GM18517 (cell line): ENCODE results near the gene CAPN14.

Experiments
- ATAC-seq: cut with Tn5 transposase; IDR thresholded peaks from one replicate; pipeline ENCODE4 v1.9.1; 2021; ENCODE audit warnings: mild to moderate bottlenecking, moderate library complexity; ENCODE audit not compliant: unreplicated experiment

Gene CAPN14

DNA sequence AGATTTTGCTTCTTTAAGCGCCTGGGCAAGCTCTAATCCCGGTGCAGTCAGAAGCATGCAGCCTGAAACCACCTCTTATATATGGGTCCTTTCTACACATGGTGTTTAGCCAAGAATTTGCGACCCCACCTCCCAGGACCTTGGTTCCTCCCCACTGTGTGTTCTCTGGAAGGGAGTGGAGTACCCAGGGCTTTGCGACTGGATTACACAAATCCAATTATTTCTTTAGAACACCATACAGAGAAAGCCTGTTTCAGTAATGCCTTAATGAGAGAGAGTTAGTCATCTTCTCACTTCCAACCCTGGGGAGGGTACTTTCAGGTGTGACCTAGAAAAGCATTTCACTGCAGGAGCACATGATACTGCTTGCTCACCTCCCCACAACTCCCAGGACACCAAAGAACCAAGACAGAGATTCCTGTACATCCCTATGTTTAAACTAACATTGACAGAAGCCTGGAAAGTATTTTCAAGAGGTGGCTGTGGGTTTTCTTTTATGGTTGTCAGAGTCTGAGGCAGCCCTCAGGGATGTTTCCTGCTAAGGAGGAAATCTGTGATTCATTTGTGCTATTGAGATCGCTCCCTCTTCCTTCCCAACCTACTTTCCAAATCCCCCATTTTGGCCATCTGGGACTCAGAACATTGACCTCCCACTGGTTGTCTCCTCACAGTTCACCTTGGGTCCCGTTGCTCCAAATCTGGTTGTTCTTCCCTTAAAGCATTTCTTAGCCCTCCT, at the start of gene CAPN14:
TSS of gene CAPN14 (minus strand) at position 51 of the 736 bp plus-strand sequence. CDS start 12,068 bp downstream, outside the sequence.
- no peak for ATAC-seq

DNA sequence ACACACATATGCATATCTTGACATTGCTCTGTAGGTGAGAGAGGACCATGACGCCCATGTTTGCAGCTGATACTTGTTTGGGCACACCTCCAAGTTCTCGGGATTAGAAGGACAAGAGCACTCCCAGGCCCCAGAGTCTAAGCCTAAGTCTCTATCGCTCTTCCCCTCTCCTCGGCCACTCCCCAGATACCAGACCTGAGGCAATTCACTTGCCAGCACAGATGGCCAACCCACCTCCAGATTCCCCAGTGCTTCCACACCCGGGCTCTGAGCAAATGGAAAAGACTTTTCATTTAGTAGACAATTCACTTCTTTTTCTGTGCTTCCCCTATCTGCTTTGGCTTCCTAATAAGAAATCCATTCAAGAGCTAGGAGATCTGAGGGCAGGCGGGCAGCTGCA, 49.5 kb upstream of the CAPN14 start:
- ATAC-seq = no peak

DNA sequence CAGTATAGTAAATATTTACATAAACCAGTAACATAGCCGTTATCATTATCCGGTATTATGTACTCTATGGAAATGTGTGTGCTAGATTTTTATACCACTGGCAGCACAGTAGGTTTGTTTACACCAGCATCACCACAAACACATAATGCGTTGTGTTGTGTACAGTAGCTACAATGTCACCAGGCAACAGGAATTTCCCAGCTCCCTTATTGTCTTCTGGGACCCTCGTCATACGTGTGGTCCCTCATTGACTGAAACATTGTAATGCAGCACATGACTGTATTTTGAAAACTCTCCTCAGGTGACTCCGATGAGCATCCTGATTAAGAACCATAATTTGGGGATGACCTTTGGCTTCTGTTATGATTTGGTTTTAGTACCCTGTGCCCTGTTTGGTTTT, 47.9 kb upstream of the CAPN14 start:
- no peak for ATAC-seq

DNA sequence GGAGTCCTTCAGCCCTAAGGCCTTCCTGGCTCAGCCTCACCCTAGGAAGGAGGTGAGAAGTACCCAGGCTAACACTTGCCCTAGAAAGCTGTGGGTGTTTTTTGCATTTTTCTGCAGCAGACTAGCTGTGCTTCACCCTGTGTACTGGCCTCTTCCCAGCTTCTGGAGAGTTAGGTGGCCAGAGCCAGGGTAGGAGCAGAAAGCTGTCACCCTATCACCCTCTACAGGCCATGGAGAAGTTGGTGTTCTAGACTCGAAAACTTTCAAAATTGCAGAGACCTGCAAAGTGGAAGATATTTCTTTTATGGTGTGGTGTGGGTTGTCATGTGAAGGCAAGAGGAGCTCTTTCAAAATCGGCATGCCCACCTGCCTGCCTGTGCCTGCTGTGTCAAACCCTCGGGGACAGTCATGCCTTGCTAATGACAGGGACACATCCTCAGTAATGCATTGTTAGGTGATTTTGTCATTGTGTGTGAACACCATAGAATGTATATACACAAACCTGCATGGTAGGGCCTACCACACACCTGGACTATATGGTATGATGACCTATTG, 46.4 kb upstream of the CAPN14 start:
- no peak for ATAC-seq

DNA sequence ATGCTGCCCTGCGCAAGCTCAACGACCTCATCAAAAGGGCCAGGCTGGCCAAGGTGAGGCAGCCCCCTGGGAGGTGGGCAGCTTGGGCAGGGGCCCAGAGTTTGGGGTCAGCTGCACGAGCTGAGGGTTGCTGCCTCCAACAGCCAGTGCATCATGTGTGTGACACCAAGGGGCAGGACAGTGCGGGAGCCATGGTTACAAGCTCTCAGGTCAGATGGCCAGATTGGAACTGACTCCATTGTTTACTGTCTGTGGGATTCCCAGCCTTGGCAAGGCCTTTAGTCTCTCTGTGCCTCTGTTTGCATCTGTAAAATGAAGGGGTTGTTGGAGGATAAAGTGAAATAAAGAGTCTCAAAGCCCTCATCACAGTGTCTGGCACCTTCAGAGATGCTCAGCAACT, 43.6 kb upstream of the CAPN14 start:
- no peak for ATAC-seq

GRCh38 chr2:31259075-31259474, 41.8 kb upstream of the CAPN14 start:
- ATAC-seq = no peak

- ATAC-seq = peak; percentile 42
These were observed 41.0 kb upstream of the CAPN14 start for GRCh38 chr2:31258351-31258750.

DNA sequence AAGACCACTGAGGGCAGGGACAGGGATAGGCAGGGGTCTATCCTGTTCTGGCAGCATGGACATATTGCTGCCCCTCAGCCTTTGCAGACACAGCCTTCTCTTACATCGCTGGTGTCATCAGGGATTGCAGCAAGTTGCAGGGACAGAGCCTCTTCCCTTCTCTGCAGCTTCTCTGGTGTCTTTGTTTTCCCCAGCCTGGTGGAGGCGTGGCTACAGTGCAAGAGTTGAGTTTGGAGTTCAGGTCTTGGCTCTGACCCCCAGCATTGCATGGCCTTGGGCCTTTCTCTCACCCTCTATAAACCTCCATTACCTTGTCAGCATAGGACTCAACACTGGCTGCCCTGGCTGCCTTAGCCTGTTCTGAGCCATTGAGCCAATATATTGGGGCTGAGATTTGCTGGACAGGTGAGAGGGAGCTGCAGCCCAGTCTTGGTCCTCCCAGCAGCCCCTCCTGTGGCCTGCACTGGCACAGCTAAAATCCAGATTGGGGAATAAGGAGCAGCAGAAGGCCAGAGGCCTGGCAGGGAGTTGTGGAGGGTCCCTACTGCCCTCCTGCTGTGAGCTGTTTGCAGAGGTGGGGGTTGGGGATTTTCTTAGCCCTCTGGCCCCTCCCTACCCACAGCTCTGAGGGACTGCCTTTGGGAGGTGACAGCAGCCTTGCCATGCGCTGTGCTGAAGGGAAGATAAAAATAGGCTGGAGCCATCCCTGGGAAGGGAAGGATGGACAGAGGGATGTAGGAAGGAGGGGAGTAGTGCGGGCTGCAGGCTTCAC, 39.5 kb upstream of the CAPN14 start:
- peak; percentile 3 for ATAC-seq

DNA sequence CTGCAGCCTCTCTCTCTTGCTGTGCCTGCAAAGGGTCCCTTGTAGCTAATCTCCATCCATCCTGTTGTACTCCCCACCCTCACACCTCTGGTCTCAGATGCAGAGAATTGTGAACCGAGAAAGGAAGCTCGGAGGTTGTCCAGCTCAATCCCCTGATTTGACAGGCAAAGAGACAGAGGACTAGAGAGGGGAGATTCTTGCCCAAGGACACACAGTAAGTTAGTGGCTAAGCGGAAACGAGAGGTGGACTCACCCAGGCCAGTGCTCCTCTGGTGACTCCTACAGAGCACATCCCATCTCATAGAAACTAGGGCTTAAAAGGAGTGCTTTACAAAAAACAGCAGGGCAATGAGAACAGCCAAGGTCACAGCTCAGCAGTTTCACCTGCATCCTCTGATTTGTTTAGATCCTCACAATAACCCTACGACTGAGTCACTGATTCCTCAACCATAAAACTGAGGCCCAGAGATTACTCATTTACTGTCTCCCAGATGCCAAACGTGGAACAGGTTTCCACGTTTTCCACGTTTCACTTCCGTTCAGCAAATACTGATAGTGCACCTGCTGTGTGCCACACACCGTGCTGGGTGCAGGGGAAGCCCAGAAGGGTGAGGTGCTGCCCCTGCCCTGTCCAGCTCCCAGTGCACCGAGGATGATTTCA, 38.7 kb upstream of the CAPN14 start:
- peak; percentile 79 for ATAC-seq

GRCh38 chr2:31254237-31255203, 37.2 kb upstream of the CAPN14 start:
- ATAC-seq = no peak

DNA sequence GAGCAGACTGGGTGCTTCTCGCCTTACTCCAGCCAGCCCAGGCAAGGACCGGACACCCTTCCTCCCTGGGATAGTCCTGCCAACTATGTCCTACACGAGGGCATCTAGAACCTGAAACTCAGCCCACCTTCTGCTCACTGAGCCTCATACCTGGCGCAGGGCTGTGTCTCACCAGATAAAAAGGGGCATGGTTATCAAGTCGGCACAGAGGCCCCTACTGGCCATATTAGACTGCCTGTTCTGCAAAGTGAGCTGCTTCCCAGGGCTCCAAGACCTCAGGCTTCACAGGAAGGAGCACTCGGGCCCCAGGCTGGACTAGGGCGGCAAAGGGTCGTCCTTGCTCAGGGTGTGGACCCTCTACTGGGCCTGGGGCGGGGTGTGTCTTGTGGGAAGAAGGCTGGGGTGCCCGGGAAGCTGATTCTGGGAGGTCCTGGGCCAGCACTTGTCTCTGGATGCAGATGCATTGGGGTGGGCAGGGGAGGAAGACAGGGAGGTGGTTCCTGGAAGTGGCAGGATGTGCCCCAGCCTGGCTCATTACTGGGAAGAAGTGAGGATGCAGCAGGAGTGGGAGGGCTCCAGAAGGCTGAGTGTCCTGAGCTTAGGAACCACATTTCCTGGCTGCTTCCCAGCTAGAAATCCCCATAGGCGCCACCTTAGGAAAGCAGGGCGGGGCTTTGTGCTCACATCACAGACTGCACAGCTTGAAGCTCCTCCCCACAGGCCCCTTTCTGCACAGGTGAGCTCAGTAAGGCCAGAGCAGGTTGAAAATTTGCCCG, 36.2 kb upstream of the CAPN14 start:
- ATAC-seq = no peak

DNA sequence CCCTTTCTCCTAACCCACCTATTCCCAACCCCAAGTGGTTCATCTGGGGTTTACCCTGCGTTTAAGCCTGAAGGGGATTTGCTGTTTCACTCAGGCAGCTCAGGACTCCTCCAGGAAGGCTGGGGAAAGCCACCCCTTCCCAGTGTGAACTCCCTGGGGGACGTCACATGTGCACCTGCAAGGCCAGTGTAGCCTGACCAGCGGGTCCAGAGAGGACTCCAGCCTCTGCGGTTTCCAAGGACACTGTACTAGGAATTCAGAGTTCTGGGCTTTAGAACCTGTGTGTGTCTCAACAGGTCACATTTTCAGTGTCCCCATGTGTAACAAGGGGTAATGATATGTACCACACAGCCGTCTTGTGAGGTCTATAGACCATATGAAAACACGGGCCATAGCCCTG, 34.5 kb upstream of the CAPN14 start:
- no peak for ATAC-seq

DNA sequence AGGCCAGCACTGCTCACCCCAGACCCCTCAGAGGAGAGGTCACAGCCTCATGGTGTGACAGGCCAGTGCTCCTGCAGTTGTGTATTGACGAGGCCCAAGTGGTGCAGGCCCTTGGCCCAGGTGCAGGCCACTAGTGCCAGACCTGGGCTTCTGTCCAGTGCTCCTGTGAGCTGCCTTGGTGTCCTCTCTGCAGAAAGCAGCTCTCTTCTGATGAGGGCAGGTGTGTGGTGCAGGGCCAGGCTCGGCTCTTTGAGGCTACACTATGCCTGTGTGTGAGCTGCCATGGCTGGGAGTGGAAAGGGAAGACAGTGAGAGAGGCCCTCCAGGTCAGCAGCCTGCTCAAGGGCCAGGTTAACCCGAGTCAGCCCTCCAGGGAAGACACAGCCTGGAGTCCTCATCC, 33.7 kb upstream of the CAPN14 start:
- no peak for ATAC-seq

GRCh38 chr2:31249009-31249690, 31.8 kb upstream of the CAPN14 start:
- no peak for ATAC-seq

- ATAC-seq = no peak
These were observed 30.8 kb upstream of the CAPN14 start for GRCh38 chr2:31248139-31248538.

DNA sequence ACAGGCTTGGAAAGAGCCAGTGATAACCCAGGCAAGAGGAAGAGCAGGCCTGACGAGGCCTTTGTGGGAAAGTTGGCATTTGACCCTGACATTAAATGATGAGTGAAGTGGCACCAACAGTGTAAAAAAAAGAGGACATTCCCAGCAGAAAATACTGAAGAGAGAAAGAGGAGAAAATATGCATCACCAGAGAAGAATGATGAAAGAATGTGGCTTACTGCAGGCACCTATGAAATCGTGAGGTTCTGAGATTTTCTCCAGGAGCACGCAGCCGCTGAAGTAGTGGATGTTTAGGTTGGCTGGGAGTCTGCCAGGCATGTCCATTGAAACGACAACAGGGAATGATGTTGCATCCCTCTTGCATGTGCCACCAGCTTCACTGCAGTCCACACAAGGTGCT, 30.4 kb upstream of the CAPN14 start:
- ATAC-seq = no peak

DNA sequence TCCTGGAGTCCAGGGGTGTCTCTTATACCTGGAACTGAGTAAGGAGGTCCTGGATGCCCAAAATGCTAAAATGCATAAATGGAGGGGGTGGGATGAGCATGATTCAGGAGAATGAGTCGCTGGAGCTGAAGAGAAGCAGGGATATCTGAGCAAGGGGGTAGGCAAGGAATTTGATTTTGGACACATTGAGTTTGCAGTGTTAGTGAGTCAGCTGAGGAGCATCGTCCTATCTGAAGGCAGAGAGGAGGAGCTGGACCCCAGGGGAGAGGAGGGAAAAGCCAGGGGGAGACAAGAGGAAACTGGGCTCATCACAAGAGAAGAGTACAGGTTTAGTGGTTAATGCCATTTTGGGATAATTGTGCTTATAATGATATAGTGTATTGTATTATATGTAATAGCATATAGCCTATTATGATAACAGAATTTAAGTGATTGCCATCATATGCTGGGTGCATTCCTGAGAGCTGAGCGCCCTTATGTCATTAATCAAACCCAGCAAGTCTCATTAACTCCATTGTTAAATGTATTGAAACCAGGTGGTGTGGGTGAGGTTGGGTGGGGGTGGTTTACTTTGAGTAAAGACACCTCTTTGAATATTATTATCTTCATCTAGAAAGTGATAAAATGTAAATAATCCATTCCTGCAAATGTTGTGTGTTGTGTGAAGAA, 29.0 kb upstream of the CAPN14 start:
- ATAC-seq = no peak

DNA sequence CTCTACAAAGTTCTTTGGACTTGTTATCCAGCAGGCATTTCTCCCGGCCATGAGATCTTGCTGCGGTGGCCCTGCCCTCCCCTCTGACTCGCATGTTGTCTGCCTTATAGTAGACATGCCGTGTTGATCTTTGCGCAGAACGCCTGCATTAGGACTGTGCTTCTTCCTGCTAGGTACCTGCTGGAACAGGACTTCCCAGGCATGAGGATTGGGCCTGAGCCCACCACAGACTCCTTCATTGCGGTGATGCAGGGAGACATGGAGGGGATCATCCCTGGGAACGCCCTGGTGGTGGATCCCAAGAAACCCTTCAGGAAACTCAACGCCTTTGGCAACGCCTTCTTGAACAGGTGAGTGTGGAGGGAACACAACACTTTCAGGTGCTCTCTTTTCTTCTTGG, 26.8 kb upstream of the CAPN14 start:
- no peak for ATAC-seq

DNA sequence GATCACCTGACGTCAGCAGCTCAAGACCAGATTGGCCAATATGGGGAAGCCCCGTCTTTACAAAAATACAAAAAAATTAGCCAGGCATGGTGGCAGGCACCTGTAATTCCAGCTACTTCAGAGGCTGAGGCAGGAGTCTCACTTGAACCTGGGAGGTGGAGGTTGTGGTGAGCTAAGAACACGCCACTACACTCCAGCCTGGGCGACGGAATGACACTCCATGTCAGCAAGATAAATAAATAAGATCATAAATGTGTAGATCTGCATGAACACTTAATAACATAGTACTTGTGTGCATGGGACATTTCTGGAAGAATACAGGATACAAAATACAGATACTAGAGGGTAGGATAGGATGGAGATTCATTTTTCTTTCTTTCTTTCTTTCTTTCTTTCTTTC, 25.7 kb upstream of the CAPN14 start:
- ATAC-seq = no peak
